Suprapubic skin (tissue), 4 donors: ENCODE measurements around the gene TUBGCP6. TPM values are rescaled to one million over a fixed set of nuclear protein-coding genes. Genes with fewer than 3 reads are reported as not detected.

Experiments used
- DNase-seq, 2 donors: peaks; one replicate each; pipeline ENCODE4 v3.0.0-alpha.2; 2019; ENCODE audit warnings: low spot score in 2 of 2
- H3K27ac ChIP-seq: fragments of 200-600 bp; sonication (generic); one replicate; pipeline ENCODE4 v1.5.1; 2019
- H3K27me3 ChIP-seq: fragments of 200-600 bp; sonication (generic); one replicate; pipeline ENCODE4 v1.5.1; 2019
- H3K36me3 ChIP-seq: fragments of 200-600 bp; sonication (generic); one replicate; pipeline ENCODE4 v1.5.1; 2019
- H3K4me1 ChIP-seq: fragments of 200-600 bp; sonication (generic); one replicate; pipeline ENCODE4 v1.5.1; 2019
- H3K4me3 ChIP-seq: fragments of 200-600 bp; sonication (generic); one replicate; pipeline ENCODE4 v1.5.1; 2019; ENCODE audit warnings: mild to moderate bottlenecking
- H3K9me3 ChIP-seq: fragments of 200-600 bp; sonication (generic); one replicate; pipeline ENCODE4 v1.5.1; 2019
- CTCF ChIP-seq, 2 donors: fragments of 200-600 bp in 1 of 2; fragments of 450-650 bp in 1 of 2; sonication (generic) in 1 of 2; IDR thresholded peaks; one replicate each; pipeline ENCODE4 v1.5.1; 2016 to 2019; ENCODE audit warnings: antibody characterized with exemption in 2 of 2, mild to moderate bottlenecking in 1 of 2, moderate library complexity in 1 of 2
- EP300 ChIP-seq: sonication (generic); formaldehyde crosslinking; IDR thresholded peaks from one replicate; pipeline ENCODE4 v1.6.1; 2017; ENCODE audit warnings: antibody characterized with exemption
- POLR2A ChIP-seq, 2 donors: fragments of 450-650 bp; IDR thresholded peaks; one replicate each; pipeline ENCODE4 v1.6.1; 2017; ENCODE audit warnings: antibody characterized with exemption in 2 of 2, mild to moderate bottlenecking in 2 of 2, moderate library complexity in 2 of 2
- POLR2AphosphoS5 ChIP-seq, 3 donors: sonication (generic); formaldehyde crosslinking; IDR thresholded peaks; one replicate each; pipeline ENCODE4 v1.6.1; 2017; ENCODE audit warnings: antibody characterized with exemption in 3 of 3
- WGBS: methylation state at CpG from one replicate; pipeline ENCODE4 v1.1.5; 2018; 5-methylcytosine and 5-hydroxymethylcytosine counted together
- total RNA-seq, 4 donors: library from RNA; depleted of rRNA; stranded (reverse); fragments of >200 nt; gene quantifications; one replicate each; pipeline ENCODE4 v1.1.0, GENCODE V29; 2016

Gene TUBGCP6
- total RNA-seq, 4 donors from 2014 or later, result 43.0 to 113 (median 69.7) TPM

- Histone ChIP-seq H3K27ac (no peak overlapping the region), H3K4me3 (no peak overlapping the region), H3K36me3 (no peaks in the 10 kb centered on the region), H3K27me3 (peaks cover 45% of the 10 kb centered on the region), H3K9me3 (no peaks in the 10 kb centered on the region), H3K4me1 (peaks cover 18% of the 10 kb centered on the region)
- peak in 1 of 2 donors; percentile 57 for DNase-seq
- WGBS, result 93% methylated on average over 5 of the region's 6 CpGs
- TF ChIP-seq CTCF (IDR thresholded peaks at IDR 0.05) (no peak), POLR2A (IDR thresholded peaks at IDR 0.05) (no peak), POLR2AphosphoS5 (IDR thresholded peaks at IDR 0.05) (no peak), EP300 (no peak)
Measured at GRCh38 chr22:50173983-50174355, 70.9 kb downstream of the TUBGCP6 start.

GRCh38 chr22:50173311-50173982 lies 71.4 kb downstream of the TUBGCP6 start:
- peaks cover 46% of the 10 kb centered on the region for H3K27me3 ChIP-seq

GRCh38 chr22:50171965-50172421 lies 72.8 kb downstream of the TUBGCP6 start:
- no peak for DNase-seq
- Histone ChIP-seq H3K36me3 (no peaks in the 10 kb centered on the region), H3K4me3 (no peak overlapping the region), H3K27me3 (peaks cover 38% of the 10 kb centered on the region), H3K27ac (no peak overlapping the region), H3K4me1 (peaks cover 18% of the 10 kb centered on the region), H3K9me3 (no peaks in the 10 kb centered on the region)
- WGBS, result 62% methylated on average over 13 of the region's 13 CpGs
- TF ChIP-seq CTCF (IDR thresholded peaks at IDR 0.05) (no peak), EP300 (no peak), POLR2AphosphoS5 (IDR thresholded peaks at IDR 0.05) (no peak), POLR2A (IDR thresholded peaks at IDR 0.05) (no peak)

More at GRCh38 chr22:50173311-50173982, 71.4 kb downstream of the TUBGCP6 start:
- Histone ChIP-seq H3K27ac (no peak overlapping the region), H3K4me1 (peaks cover 18% of the 10 kb centered on the region), H3K9me3 (no peaks in the 10 kb centered on the region), H3K4me3 (no peak overlapping the region), H3K36me3 (no peaks in the 10 kb centered on the region)
- 80% methylated on average over 26 of the region's 26 CpGs for WGBS
- TF ChIP-seq EP300 (no peak), CTCF (IDR thresholded peaks at IDR 0.05) (no peak), POLR2A (IDR thresholded peaks at IDR 0.05) (no peak), POLR2AphosphoS5 (IDR thresholded peaks at IDR 0.05) (no peak)
- no peak for DNase-seq

GRCh38 chr22:50171319-50171964 lies 73.4 kb downstream of the TUBGCP6 start:
- TF ChIP-seq CTCF (IDR thresholded peaks at IDR 0.05) (no peak), EP300 (no peak), POLR2A (IDR thresholded peaks at IDR 0.05) (no peak), POLR2AphosphoS5 (IDR thresholded peaks at IDR 0.05) (no peak)
- no peak for DNase-seq
- H3K4me3 ChIP-seq, result peak overlapping the region; percentile 72
- no peaks in the 10 kb centered on the region for H3K36me3 ChIP-seq
- no peak overlapping the region for H3K27ac ChIP-seq
- peaks cover 18% of the 10 kb centered on the region for H3K4me1 ChIP-seq
- no peaks in the 10 kb centered on the region for H3K9me3 ChIP-seq
- peaks cover 38% of the 10 kb centered on the region for H3K27me3 ChIP-seq
- WGBS, result 49% methylated on average over 4 of the region's 15 CpGs
